Tibial nerve (tissue), 4 donors: ENCODE data around the gene PTPRT.

Experiments
- EP300 ChIP-seq, 2 donors: sonication (generic); formaldehyde crosslinking; IDR thresholded peaks; one replicate each; pipeline ENCODE4 v1.6.1; 2017; ENCODE audit warnings: antibody characterized with exemption in 2 of 2, mild to moderate bottlenecking in 1 of 2
- POLR2A ChIP-seq, 2 donors: fragments of 450-650 bp; IDR thresholded peaks; one replicate each; pipeline ENCODE4 v1.6.1; 2017; ENCODE audit warnings: antibody characterized with exemption in 2 of 2, mild to moderate bottlenecking in 2 of 2, moderate library complexity in 2 of 2
- TF ChIP-seq, protein P1 (sequence below), 5 experiments: fragments of 200-600 bp in 3 of 5; fragments of 450-650 bp in 2 of 5; sonication (generic) in 3 of 5; IDR thresholded peaks; one replicate each; pipeline ENCODE4 v1.5.1; 2016 to 2019; ENCODE audit warnings: antibody characterized with exemption in 5 of 5, mild to moderate bottlenecking in 3 of 5, moderate library complexity in 2 of 5

DNA sequence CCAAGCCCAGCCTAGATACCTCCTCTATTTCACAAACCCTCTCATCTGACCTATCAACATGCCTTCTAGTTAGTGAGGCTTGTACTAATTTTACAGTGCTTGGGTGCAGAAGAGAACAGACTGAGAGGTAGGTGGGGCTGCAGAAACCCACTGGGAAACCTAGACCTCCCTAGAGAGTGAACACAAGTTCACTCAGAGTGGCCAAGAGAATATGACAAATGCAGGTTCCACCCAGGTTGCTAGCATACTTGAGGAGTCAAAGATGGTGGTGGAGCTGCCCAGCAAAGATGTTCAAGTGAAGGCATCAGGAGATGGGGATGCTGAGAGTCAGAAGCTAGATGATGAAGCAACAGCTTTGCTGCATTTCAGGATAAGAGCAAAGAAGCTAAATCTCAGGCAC lies 337.0 kb downstream of the PTPRT start:
- TF ChIP-seq, protein P1, sequence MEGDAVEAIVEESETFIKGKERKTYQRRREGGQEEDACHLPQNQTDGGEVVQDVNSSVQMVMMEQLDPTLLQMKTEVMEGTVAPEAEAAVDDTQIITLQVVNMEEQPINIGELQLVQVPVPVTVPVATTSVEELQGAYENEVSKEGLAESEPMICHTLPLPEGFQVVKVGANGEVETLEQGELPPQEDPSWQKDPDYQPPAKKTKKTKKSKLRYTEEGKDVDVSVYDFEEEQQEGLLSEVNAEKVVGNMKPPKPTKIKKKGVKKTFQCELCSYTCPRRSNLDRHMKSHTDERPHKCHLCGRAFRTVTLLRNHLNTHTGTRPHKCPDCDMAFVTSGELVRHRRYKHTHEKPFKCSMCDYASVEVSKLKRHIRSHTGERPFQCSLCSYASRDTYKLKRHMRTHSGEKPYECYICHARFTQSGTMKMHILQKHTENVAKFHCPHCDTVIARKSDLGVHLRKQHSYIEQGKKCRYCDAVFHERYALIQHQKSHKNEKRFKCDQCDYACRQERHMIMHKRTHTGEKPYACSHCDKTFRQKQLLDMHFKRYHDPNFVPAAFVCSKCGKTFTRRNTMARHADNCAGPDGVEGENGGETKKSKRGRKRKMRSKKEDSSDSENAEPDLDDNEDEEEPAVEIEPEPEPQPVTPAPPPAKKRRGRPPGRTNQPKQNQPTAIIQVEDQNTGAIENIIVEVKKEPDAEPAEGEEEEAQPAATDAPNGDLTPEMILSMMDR (IDR thresholded peaks at IDR 0.05), result no peak
- no peak for TF ChIP-seq EP300 (IDR thresholded peaks at IDR 0.05)
- TF ChIP-seq POLR2A (IDR thresholded peaks at IDR 0.05), result no peak
